ENCODE data around the gene ENAH. TPM values are rescaled to one million over a fixed set of nuclear protein-coding genes. Genes with fewer than 3 reads are reported as not detected.
A peak's percentile ranks its signal among the peaks of the same experiment; 100 is the strongest.

The ENAH gene
- total and polyA plus RNA-seq, 2 experiments from 2014 or later, result 109 to 184 TPM

DNA sequence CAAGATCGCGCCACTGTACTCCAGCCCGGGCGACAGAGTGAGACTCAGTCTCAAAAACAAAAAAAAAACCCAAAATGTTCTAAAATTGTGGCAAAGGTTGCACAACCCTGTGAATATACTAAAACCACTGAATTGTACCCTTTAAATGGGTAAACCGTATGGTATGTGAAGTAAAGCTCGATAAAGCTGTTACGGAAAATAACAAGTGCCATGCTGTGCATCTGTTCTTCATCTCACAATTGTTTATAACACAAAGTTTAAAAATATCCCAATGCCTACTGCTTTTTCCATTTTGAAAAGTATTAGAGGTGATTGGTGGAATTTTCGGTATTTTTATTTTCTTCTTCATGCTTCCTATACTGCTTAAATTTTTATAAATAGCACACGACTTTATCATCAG lies 111.5 kb downstream of the ENAH start:
- Histone ChIP-seq H3K4me1 (ENCODE audit: insufficient read depth) (peaks cover 62% of the 10 kb centered on the region), H3F3A (replicated peaks; ENCODE audit: low read depth) (no peaks in the 10 kb centered on the region), H3K4me3 (no peak overlapping the region), H3K27me3 (ENCODE audit: insufficient read depth) (no peaks in the 10 kb centered on the region), H3K27ac (ENCODE audit: low read depth) (no peak overlapping the region; the same call in 1 of the 2 replicates), H4K20me1 (replicated peaks; ENCODE audit: insufficient read depth) (peaks cover 45% of the 10 kb centered on the region), H3K36me3 (ENCODE audit: insufficient read depth) (no peaks in the 10 kb centered on the region), H2AFZ (no peak overlapping the region), H3K4me2 (no peak overlapping the region), H3K9me2 (ENCODE audit: insufficient read depth) (no peaks in the 10 kb centered on the region), H3K79me2 (replicated peaks; ENCODE audit: insufficient read depth) (peaks cover 100% of the 10 kb centered on the region)
- Mint-ChIP-seq H3K9me3 (no peaks in the 10 kb centered on the region), H3K4me1 (peaks cover 62% of the 10 kb centered on the region), H3K27me3 (ENCODE audit: insufficient read depth, low read depth, poor library complexity) (peaks cover 3% of the 10 kb centered on the region), H3K27ac (peak overlapping the region; percentile 87), H3K4me3 (no peak overlapping the region), H3K36me3 (ENCODE audit: low read depth) (no peaks in the 10 kb centered on the region)
- DNase-seq (ENCODE audit: low spot score), result no peak
- no peak for ATAC-seq
- TF ChIP-seq STAT1 (IDR thresholded peaks at IDR 0.05; ENCODE audit: unreplicated experiment), result no peak

- Histone ChIP-seq H3K27me3 (ENCODE audit: insufficient read depth) (no peaks in the 10 kb centered on the region), H3K9me2 (ENCODE audit: insufficient read depth) (no peaks in the 10 kb centered on the region), H3K4me2 (peak overlapping the region; percentile 55; the same call in 1 of the 2 replicates), H3K4me1 (ENCODE audit: insufficient read depth) (peaks cover 80% of the 10 kb centered on the region), H3K36me3 (ENCODE audit: insufficient read depth) (no peaks in the 10 kb centered on the region), H3K79me2 (replicated peaks; ENCODE audit: insufficient read depth) (peaks cover 100% of the 10 kb centered on the region), H3K4me3 (no peak overlapping the region), H4K20me1 (replicated peaks; ENCODE audit: insufficient read depth) (peaks cover 47% of the 10 kb centered on the region), H3K27ac (ENCODE audit: low read depth) (peak overlapping the region; percentile 39), H3F3A (replicated peaks; ENCODE audit: low read depth) (no peaks in the 10 kb centered on the region), H2AFZ (no peak overlapping the region)
- Mint-ChIP-seq H3K4me3 (no peak overlapping the region; the same call in 2 of the 3 replicates), H3K27me3 (ENCODE audit: insufficient read depth, low read depth, poor library complexity) (peaks cover 3% of the 10 kb centered on the region), H3K27ac (peak overlapping the region; percentile 71), H3K36me3 (ENCODE audit: low read depth) (no peaks in the 10 kb centered on the region), H3K9me3 (no peaks in the 10 kb centered on the region), H3K4me1 (peaks cover 72% of the 10 kb centered on the region)
- ATAC-seq (no peak), DNase-seq (ENCODE audit: low spot score) (no peak)
- TF ChIP-seq EZH2phosphoT487 (IDR thresholded peaks at IDR 0.05; ENCODE audit: unreplicated experiment) (no peak), JUNB (IDR thresholded peaks at IDR 0.05; ENCODE audit: unreplicated experiment) (no peak), NANOG (IDR thresholded peaks at IDR 0.05; ENCODE audit: borderline replicate concordance) (no peak), STAT1 (IDR thresholded peaks at IDR 0.05; ENCODE audit: unreplicated experiment) (no peak), ZNF462 (CRISPR knock-in tag; IDR thresholded peaks at IDR 0.05) (no peak)
Observed at GRCh38 chr1:225539575-225539974, 113.3 kb downstream of the ENAH start.
